Suprapubic skin (tissue), 4 donors: ENCODE data around the gene AGAP1. TPM values are rescaled to one million over a fixed set of nuclear protein-coding genes. Genes with fewer than 3 reads are reported as not detected.
A peak's percentile ranks its signal among the peaks of the same experiment; 100 is the strongest.

Experiments used
- DNase-seq, 2 donors: peaks; one replicate each; pipeline ENCODE4 v3.0.0-alpha.2; 2019; ENCODE audit warnings: low spot score in 2 of 2
- H3K27ac ChIP-seq: fragments of 200-600 bp; sonication (generic); one replicate; pipeline ENCODE4 v1.5.1; 2019
- H3K27me3 ChIP-seq: fragments of 200-600 bp; sonication (generic); one replicate; pipeline ENCODE4 v1.5.1; 2019
- H3K36me3 ChIP-seq: fragments of 200-600 bp; sonication (generic); one replicate; pipeline ENCODE4 v1.5.1; 2019
- H3K4me1 ChIP-seq: fragments of 200-600 bp; sonication (generic); one replicate; pipeline ENCODE4 v1.5.1; 2019
- H3K4me3 ChIP-seq: fragments of 200-600 bp; sonication (generic); one replicate; pipeline ENCODE4 v1.5.1; 2019; ENCODE audit warnings: mild to moderate bottlenecking
- H3K9me3 ChIP-seq: fragments of 200-600 bp; sonication (generic); one replicate; pipeline ENCODE4 v1.5.1; 2019
- CTCF ChIP-seq, 2 donors: fragments of 200-600 bp in 1 of 2; fragments of 450-650 bp in 1 of 2; sonication (generic) in 1 of 2; IDR thresholded peaks; one replicate each; pipeline ENCODE4 v1.5.1; 2016 to 2019; ENCODE audit warnings: antibody characterized with exemption in 2 of 2, mild to moderate bottlenecking in 1 of 2, moderate library complexity in 1 of 2
- EP300 ChIP-seq: sonication (generic); formaldehyde crosslinking; IDR thresholded peaks from one replicate; pipeline ENCODE4 v1.6.1; 2017; ENCODE audit warnings: antibody characterized with exemption
- POLR2A ChIP-seq, 2 donors: fragments of 450-650 bp; IDR thresholded peaks; one replicate each; pipeline ENCODE4 v1.6.1; 2017; ENCODE audit warnings: antibody characterized with exemption in 2 of 2, mild to moderate bottlenecking in 2 of 2, moderate library complexity in 2 of 2
- POLR2AphosphoS5 ChIP-seq, 3 donors: sonication (generic); formaldehyde crosslinking; IDR thresholded peaks; one replicate each; pipeline ENCODE4 v1.6.1; 2017; ENCODE audit warnings: antibody characterized with exemption in 3 of 3
- WGBS: methylation state at CpG from one replicate; pipeline ENCODE4 v1.1.5; 2018; 5-methylcytosine and 5-hydroxymethylcytosine counted together
- total RNA-seq, 4 donors: library from RNA; depleted of rRNA; stranded (reverse); fragments of >200 nt; gene quantifications; one replicate each; pipeline ENCODE4 v1.1.0, GENCODE V29; 2016

The AGAP1 gene
- total RNA-seq, 4 donors from 2014 or later = 14.1 to 30.7 (median 19.4) TPM

- no peak overlapping the region for H3K27ac ChIP-seq
- no peak for DNase-seq
- no peaks in the 10 kb centered on the region for H3K9me3 ChIP-seq
- H3K4me3 ChIP-seq = no peak overlapping the region
- H3K4me1 ChIP-seq = peaks cover 42% of the 10 kb centered on the region
- TF ChIP-seq POLR2AphosphoS5 (IDR thresholded peaks at IDR 0.05) (no peak), EP300 (no peak), POLR2A (IDR thresholded peaks at IDR 0.05) (no peak), CTCF (IDR thresholded peaks at IDR 0.05) (no peak)
- 77% methylated on average over 13 of the region's 15 CpGs for WGBS
- no peaks in the 10 kb centered on the region for H3K36me3 ChIP-seq
- H3K27me3 ChIP-seq = peaks cover 84% of the 10 kb centered on the region
These were observed 667.2 kb downstream of the AGAP1 start for GRCh38 chr2:236161082-236161462.

- DNase-seq = no peak
- 80% methylated on average over 5 of the region's 12 CpGs for WGBS
- Histone ChIP-seq H3K4me1 (peaks cover 47% of the 10 kb centered on the region), H3K27me3 (peaks cover 88% of the 10 kb centered on the region), H3K4me3 (no peak overlapping the region), H3K9me3 (no peaks in the 10 kb centered on the region), H3K27ac (no peak overlapping the region), H3K36me3 (no peaks in the 10 kb centered on the region)
- TF ChIP-seq POLR2A (IDR thresholded peaks at IDR 0.05) (no peak), EP300 (no peak), POLR2AphosphoS5 (IDR thresholded peaks at IDR 0.05) (no peak), CTCF (IDR thresholded peaks at IDR 0.05) (no peak)
These were observed 667.7 kb downstream of the AGAP1 start for GRCh38 chr2:236161531-236161930.

- H3K9me3 ChIP-seq = no peaks in the 10 kb centered on the region
- no peaks in the 10 kb centered on the region for H3K36me3 ChIP-seq
- H3K27ac ChIP-seq = no peak overlapping the region
- DNase-seq = no peak
- WGBS = 31% methylated on average over 15 of the region's 16 CpGs
- TF ChIP-seq CTCF (IDR thresholded peaks at IDR 0.05) (no peak), EP300 (no peak), POLR2AphosphoS5 (IDR thresholded peaks at IDR 0.05) (no peak), POLR2A (IDR thresholded peaks at IDR 0.05) (no peak)
- H3K27me3 ChIP-seq = peaks cover 95% of the 10 kb centered on the region
- no peak overlapping the region for H3K4me3 ChIP-seq
- peaks cover 54% of the 10 kb centered on the region for H3K4me1 ChIP-seq
These were observed 668.4 kb downstream of the AGAP1 start for GRCh38 chr2:236162031-236162845.

GRCh38 chr2:236162882-236163470, 669.1 kb downstream of the AGAP1 start:
- DNase-seq = no peak
- no peak overlapping the region for H3K27ac ChIP-seq
- 28% methylated on average over 14 of the region's 33 CpGs for WGBS
- H3K9me3 ChIP-seq = no peaks in the 10 kb centered on the region
- H3K4me1 ChIP-seq = peaks cover 61% of the 10 kb centered on the region
- H3K36me3 ChIP-seq = no peaks in the 10 kb centered on the region
- peaks cover 99% of the 10 kb centered on the region for H3K27me3 ChIP-seq
- TF ChIP-seq EP300 = no peak
- no peak for TF ChIP-seq POLR2A (IDR thresholded peaks at IDR 0.05)
- no peak for TF ChIP-seq POLR2AphosphoS5 (IDR thresholded peaks at IDR 0.05)
- no peak for TF ChIP-seq CTCF (IDR thresholded peaks at IDR 0.05)
- no peak overlapping the region for H3K4me3 ChIP-seq

- Histone ChIP-seq H3K9me3 (no peaks in the 10 kb centered on the region), H3K36me3 (no peaks in the 10 kb centered on the region), H3K27ac (no peak overlapping the region), H3K4me1 (peaks cover 68% of the 10 kb centered on the region), H3K4me3 (peak overlapping the region; percentile 47), H3K27me3 (peaks cover 100% of the 10 kb centered on the region)
- 0% methylated on average over 1 of the region's 59 CpGs for WGBS
- no peak for DNase-seq
- TF ChIP-seq POLR2AphosphoS5 (IDR thresholded peaks at IDR 0.05) (no peak), CTCF (IDR thresholded peaks at IDR 0.05) (no peak), EP300 (no peak), POLR2A (IDR thresholded peaks at IDR 0.05) (no peak)
These were observed 669.8 kb downstream of the AGAP1 start for GRCh38 chr2:236163471-236164200.
